Testis (tissue), 3 donors: ENCODE data around the gene KIFC1. TPM values are rescaled to one million over a fixed set of nuclear protein-coding genes. Genes with fewer than 3 reads are reported as not detected.

Source experiments
- DNase-seq: peaks from one replicate; pipeline ENCODE4 v3.0.0-alpha.2; 2019
- H3K27ac ChIP-seq, 2 donors: fragments of 200-600 bp; sonication (generic); one replicate each; pipeline ENCODE4 v1.5.1; 2019
- H3K27me3 ChIP-seq: fragments of 200-600 bp; sonication (generic); one replicate; pipeline ENCODE4 v1.5.1; 2019
- H3K36me3 ChIP-seq: fragments of 200-600 bp; sonication (generic); one replicate; pipeline ENCODE4 v1.5.1; 2017; ENCODE audit warnings: low read depth; ENCODE audit errors: missing control alignments
- H3K4me1 ChIP-seq: fragments of 200-600 bp; sonication (generic); one replicate; pipeline ENCODE4 v1.5.1; 2019
- H3K4me3 ChIP-seq, 2 donors: fragments of 200-600 bp; sonication (generic); one replicate each; pipeline ENCODE4 v1.5.1; 2017 to 2019
- H3K9me3 ChIP-seq: fragments of 200-600 bp; sonication (generic); one replicate; pipeline ENCODE4 v1.5.1; 2017
- POLR2A ChIP-seq: fragments of 450-650 bp; IDR thresholded peaks from one replicate; pipeline ENCODE4 v1.6.1; 2017; ENCODE audit warnings: antibody characterized with exemption, mild to moderate bottlenecking, moderate library complexity
- WGBS, 2 donors: methylation state at CpG; one replicate each; pipeline ENCODE4 v1.1.5; 2018; 5-methylcytosine and 5-hydroxymethylcytosine counted together
- intact Hi-C: fragments of 100-400 bp; cut with DNase I; formaldehyde crosslinking; loops from one replicate; pipeline ENCODE4 v1.15.1; 2023; ENCODE audit warnings: low total_unique reads
- polyA plus RNA-seq: library from polyadenylated mRNA; stranded (reverse); fragments of 350-450 nt; fragmentation: Illumina TruSeq; extraction: RNeasy Lipid Tissue Mini Kit (QIAGEN cat#74804); gene quantifications from one replicate; pipeline ENCODE4 v1.2.3, GENCODE V29; 2014; ENCODE audit warnings: low read depth, low replicate concordance; ENCODE audit not compliant: insufficient read depth
- total RNA-seq, 2 donors: library from RNA; depleted of rRNA; stranded (reverse); fragments of >200 nt; gene quantifications; one replicate each; pipeline ENCODE4 v1.2.3, GENCODE V29; 2016
- TF ChIP-seq, protein P1 (sequence below), 3 experiments: fragments of 450-650 bp in 2 of 3; fragments of 200-600 bp in 1 of 3; sonication (generic) in 1 of 3; IDR thresholded peaks; one replicate each; pipeline ENCODE4 v1.5.1; 2016 to 2019; ENCODE audit warnings: antibody characterized with exemption in 3 of 3, mild to moderate bottlenecking in 2 of 3, moderate library complexity in 1 of 3

KIFC1 gene
- total and polyA plus RNA-seq, 3 donors from 2014 or later, result 19.8 to 22.5 (median 20.2) TPM

DNA sequence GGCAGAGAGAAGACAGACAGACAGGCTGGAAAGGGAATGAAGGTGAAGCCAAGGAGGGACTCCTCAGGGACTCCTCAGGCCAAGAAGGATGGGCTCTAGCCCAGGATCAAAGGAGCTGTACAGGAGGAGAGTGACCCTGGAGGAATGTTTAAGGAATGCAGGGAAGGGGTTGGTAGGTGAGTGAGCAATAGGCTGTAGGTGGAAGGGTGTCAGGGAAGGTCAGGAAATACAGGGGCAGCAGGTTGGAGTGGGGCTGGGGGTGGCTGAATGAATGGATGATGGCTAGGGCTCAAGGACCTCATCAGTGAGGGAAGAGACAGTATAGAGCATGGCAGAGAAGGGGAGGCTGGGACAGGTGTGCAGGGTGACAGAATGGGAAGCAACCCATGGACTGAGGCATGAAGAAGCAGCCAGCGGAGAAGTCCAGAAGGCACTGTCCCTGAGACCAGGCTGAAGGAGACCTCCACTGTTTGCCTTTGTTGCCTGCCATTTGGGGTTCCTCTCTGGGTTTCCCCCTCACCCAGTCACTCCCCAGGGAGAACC lies 41.4 kb downstream of the KIFC1 start:
- Histone ChIP-seq H3K9me3 (no peaks in the 10 kb centered on the region), H3K4me3 (no peak overlapping the region), H3K27me3 (no peaks in the 10 kb centered on the region), H3K4me1 (peaks cover 28% of the 10 kb centered on the region), H3K36me3 (no peaks in the 10 kb centered on the region), H3K27ac (no peak overlapping the region)
- intact Hi-C loops, result no loop called here
- DNase-seq, result no peak
- WGBS, 2 donors, result 91 to 95% methylated on average over 1 of the region's 1 CpG
- no peak for TF ChIP-seq POLR2A
- TF ChIP-seq, protein P1, sequence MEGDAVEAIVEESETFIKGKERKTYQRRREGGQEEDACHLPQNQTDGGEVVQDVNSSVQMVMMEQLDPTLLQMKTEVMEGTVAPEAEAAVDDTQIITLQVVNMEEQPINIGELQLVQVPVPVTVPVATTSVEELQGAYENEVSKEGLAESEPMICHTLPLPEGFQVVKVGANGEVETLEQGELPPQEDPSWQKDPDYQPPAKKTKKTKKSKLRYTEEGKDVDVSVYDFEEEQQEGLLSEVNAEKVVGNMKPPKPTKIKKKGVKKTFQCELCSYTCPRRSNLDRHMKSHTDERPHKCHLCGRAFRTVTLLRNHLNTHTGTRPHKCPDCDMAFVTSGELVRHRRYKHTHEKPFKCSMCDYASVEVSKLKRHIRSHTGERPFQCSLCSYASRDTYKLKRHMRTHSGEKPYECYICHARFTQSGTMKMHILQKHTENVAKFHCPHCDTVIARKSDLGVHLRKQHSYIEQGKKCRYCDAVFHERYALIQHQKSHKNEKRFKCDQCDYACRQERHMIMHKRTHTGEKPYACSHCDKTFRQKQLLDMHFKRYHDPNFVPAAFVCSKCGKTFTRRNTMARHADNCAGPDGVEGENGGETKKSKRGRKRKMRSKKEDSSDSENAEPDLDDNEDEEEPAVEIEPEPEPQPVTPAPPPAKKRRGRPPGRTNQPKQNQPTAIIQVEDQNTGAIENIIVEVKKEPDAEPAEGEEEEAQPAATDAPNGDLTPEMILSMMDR (IDR thresholded peaks at IDR 0.05), result no peak

DNA sequence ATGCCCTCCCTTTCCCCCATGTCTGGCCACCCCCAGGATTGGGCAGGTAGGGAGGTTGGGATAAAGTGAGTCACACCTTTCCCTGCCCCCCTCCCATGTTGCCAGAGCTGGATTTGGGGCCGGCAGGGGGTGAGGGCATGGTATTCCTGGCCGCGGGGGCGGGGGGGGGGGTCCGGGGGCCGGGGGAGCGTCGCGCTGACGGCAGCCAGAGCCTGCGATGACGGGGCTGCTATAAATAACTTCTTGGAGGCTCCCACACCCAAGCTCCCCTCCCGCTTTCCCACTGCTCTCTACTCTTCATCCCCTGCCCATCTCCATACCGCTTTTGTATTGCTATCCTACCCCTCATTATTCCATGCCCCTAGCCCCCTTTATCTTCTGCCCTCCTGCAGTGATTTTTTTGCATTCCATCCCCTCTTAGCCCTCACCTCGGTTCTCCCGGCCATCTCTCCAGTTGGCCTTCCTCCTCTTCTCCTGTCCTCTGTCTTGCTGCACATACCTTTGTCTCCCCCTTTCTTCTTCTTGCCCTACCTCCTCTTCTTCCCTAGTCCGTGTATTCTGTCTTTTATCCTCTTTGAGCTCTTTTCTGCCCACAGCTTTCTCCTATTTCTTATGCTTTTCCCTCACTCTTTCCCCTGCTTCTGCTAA lies 42.0 kb downstream of the KIFC1 start:
- H3K4me1 ChIP-seq, result peaks cover 23% of the 10 kb centered on the region
- intact Hi-C loops, result no loop called here
- DNase-seq, result no peak

GRCh38 chr6:33434961-33435360 lies 43.3 kb downstream of the KIFC1 start:
- no peaks in the 10 kb centered on the region for H3K27me3 ChIP-seq
- TF ChIP-seq, protein P1 (IDR thresholded peaks at IDR 0.05), result no peak
- no peak for TF ChIP-seq POLR2A
- no peaks in the 10 kb centered on the region for H3K9me3 ChIP-seq
- no peaks in the 10 kb centered on the region for H3K36me3 ChIP-seq
- 85 to 91% methylated on average over 4 of the region's 4 CpGs for WGBS, 2 donors
- H3K27ac ChIP-seq, result no peak overlapping the region
- no peak for DNase-seq
- intact Hi-C loops, result no loop called here
- peaks cover 14% of the 10 kb centered on the region for H3K4me1 ChIP-seq
- no peak overlapping the region for H3K4me3 ChIP-seq

More for the DNA sequence above, 42.0 kb downstream of the KIFC1 start:
- H3K36me3 ChIP-seq, result no peaks in the 10 kb centered on the region
- no peak overlapping the region for H3K4me3 ChIP-seq
- H3K27ac ChIP-seq, result no peak overlapping the region
- no peaks in the 10 kb centered on the region for H3K9me3 ChIP-seq
- no peaks in the 10 kb centered on the region for H3K27me3 ChIP-seq
- no peak for TF ChIP-seq POLR2A
- TF ChIP-seq, protein P1 (IDR thresholded peaks at IDR 0.05), result no peak
- 32 to 52% methylated on average over 14 to 16 of the region's 17 CpGs for WGBS, 2 donors

DNA sequence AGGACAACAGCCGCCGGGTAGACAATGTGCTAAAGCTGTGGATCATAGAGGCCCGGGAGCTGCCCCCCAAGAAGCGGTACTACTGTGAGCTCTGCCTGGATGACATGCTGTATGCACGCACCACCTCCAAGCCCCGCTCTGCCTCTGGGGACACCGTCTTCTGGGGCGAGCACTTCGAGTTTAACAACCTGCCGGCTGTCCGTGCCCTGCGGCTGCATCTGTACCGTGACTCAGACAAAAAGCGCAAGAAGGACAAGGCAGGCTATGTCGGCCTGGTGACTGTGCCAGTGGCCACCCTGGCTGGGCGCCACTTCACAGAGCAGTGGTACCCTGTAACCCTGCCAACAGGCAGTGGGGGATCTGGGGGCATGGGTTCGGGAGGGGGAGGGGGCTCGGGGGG lies 46.0 kb downstream of the KIFC1 start:
- no peak for DNase-seq
- Histone ChIP-seq H3K27ac (no peak overlapping the region), H3K4me1 (no peaks in the 10 kb centered on the region), H3K9me3 (no peaks in the 10 kb centered on the region), H3K27me3 (no peaks in the 10 kb centered on the region), H3K4me3 (no peak overlapping the region), H3K36me3 (no peaks in the 10 kb centered on the region)
- TF ChIP-seq, protein P1 (IDR thresholded peaks at IDR 0.05), result no peak
- intact Hi-C loops, result no loop called here
- 79 to 95% methylated on average over 4 to 18 of the region's 18 CpGs for whole genome bisulfite sequencing, 2 donors
